ENCODE data around the gene PARD3B.

Gene PARD3B

GRCh38 chr2:204896146-204896545, 350.9 kb downstream of the PARD3B start:
- no peak for DNase-seq (ENCODE audit: low read depth in 2 of 2)

DNA sequence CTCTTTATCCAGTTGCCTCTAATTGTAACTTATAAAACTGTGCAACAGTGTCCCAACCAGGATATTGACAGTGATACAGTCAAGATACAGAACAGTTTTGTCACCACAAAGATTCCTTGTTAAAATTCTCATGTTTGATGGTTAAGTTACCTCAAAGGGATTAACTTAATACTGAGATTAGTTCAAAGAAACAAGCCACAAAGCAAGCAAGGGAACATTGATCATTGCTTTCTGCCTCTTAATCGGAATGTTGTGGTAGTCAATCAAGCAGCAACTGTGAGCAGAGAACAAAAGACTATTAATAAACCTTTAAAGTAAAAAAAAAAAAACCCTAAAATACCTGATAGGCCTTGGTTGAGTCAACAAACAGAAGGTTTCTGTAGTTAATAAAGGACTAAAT, 352.3 kb downstream of the PARD3B start:
- no peak for DNase-seq (ENCODE audit: low read depth in 2 of 2)

DNA sequence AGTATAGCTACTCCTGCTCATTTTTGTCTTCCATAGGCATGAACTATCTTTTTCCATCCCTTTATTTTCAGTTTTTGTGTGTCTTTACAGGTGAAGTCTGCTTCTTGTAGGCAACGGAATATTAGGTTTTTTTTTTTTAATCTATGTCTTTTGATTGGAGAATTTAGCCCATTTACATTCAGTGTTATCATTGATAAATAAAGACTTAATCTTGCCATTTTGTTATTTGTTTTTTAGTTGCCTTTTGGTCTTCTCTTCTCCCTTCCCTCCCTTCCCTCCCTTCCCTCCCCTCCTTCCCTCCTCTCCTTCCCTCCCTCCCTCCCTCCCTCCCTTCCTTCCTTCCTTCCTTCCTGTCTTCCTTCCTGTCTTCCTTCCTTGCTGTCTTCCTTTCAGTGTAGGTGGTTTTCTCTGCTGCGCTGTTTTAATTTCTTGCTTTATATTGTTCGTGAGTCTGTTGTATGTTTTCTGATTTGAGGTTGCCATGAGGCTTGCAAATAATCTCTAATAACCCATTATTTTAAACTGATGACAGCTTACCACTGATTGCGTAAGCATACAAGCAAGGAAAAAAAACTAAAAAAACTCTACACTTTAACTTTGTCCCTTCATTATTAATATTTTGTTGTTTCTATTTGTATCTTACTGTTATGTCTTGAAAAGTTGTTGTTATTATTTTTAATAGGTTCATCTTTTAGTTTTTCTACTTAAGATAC, 353.8 kb downstream of the PARD3B start:
- DNase-seq (ENCODE audit: low read depth in 2 of 2), result no peak

DNA sequence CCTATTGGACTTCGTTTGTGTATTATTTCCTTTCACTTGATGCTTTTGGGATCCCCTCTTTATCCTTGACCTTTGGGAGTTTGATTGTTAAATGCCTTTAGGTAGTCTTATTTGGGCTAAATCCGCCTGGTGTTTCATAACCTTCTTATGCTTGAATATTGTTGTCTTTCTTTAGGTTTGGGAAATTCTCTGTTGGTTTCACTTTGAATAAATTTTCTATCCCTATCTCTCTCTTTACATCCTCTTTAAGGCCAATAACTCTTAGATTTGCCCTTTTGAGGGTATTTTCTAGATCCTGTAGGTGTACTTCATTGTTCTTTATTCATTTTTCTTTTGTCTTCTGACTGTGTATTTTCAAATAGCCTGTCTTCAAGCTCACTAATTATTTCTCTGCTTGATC, 354.7 kb downstream of the PARD3B start:
- no peak for DNase-seq (ENCODE audit: low read depth in 2 of 2)

GRCh38 chr2:204900487-204900886, 355.2 kb downstream of the PARD3B start:
- no peak for DNase-seq (ENCODE audit: low read depth in 2 of 2)

- DNase-seq (ENCODE audit: low read depth in 2 of 2), result no peak
These were observed 355.6 kb downstream of the PARD3B start for GRCh38 chr2:204900910-204901309.

GRCh38 chr2:204901591-204901990, 356.3 kb downstream of the PARD3B start:
- DNase-seq (ENCODE audit: low read depth in 2 of 2), result no peak

- no peak for DNase-seq (ENCODE audit: low read depth in 2 of 2)
These were observed 364.5 kb downstream of the PARD3B start for GRCh38 chr2:204909791-204910190.

DNA sequence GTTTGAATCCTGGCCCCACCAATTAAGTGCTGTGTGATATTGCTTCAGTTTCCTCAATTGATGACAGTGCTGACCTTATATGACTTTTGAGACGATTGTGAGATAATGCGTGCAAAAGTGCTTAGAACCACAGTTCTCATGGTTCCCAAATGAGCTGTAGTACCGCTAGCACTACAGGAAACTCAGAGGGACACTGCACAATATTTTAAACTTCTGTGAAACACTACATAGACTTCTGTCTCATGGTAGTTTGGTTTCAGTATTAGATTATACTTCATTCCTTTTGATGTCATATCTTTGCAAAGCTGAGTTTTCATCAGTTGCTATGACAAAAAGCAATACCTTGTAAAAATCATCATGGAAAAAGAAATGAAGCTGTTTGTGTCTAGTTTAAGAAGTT, 368.0 kb downstream of the PARD3B start:
- DNase-seq (ENCODE audit: low read depth in 2 of 2), result no peak

GRCh38 chr2:204913854-204914464, 368.7 kb downstream of the PARD3B start:
- DNase-seq (ENCODE audit: low read depth in 2 of 2), result no peak

DNA sequence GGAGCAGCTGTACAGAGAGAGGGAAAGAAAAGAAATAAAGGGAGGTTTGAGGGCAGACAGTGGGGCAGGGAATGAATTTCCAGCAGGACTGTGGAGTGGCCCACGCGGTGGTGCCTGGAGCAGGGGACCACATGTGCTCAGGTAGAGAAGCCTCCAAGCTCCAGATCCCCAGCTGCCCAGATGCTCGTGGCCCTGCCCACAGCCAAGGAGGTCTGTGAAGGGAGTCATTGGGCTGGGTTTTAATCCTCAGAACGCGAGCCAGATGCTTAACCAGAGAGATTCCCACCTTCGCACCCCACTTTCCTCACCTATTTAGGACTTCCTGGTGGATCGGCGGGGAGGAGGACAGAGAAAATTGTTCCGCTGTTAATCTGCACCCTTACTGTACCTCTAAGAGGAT, 369.4 kb downstream of the PARD3B start:
- DNase-seq (ENCODE audit: low read depth in 2 of 2), result no peak

GRCh38 chr2:204917089-204917701, 371.9 kb downstream of the PARD3B start:
- DNase-seq (ENCODE audit: low read depth in 2 of 2), result no peak

- DNase-seq (ENCODE audit: low read depth in 2 of 2), result no peak
These were observed 375.5 kb downstream of the PARD3B start for GRCh38 chr2:204920776-204921175.

DNA sequence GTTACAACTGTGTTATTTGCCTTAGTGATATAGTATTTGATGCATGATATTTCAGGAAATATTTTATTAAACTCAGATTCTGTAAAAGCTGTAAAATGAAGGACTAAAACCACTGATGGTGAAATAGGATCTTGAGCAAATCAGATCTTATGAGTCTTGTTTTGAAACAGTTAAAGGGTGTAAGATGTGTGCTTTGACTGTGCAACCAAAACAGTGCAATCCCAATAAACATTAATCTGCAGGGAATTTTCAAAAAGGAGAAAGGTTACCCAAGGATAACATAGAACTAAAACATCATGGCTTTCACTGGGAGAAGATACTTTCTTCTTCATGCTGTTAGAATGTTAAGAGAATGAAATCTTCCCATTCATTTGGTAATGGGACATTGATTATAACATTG, 378.7 kb downstream of the PARD3B start:
- no peak for DNase-seq (ENCODE audit: low read depth in 2 of 2)

DNA sequence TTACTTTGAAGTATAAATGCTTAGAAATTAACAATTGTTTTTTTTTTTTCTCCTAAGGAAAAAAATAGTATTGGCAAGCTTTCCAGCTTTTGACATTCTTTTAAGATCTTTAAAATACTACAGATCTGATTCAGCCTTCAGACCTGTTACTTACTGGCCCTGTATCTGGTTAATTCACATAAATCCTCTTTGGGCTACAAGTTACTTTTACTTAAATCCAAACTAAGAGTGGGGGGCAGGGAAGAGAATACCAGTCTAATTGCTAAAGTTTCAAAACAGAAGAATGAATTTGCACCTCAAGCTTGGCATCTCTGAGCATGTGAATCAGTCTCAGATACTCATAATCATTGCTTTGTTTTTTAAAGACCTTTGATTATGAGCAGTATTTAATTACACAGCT, 386.3 kb downstream of the PARD3B start:
- DNase-seq (ENCODE audit: low read depth in 2 of 2), result no peak

- DNase-seq (ENCODE audit: low read depth in 2 of 2), result no peak
These were observed 388.6 kb downstream of the PARD3B start for GRCh38 chr2:204933735-204934374.

DNA sequence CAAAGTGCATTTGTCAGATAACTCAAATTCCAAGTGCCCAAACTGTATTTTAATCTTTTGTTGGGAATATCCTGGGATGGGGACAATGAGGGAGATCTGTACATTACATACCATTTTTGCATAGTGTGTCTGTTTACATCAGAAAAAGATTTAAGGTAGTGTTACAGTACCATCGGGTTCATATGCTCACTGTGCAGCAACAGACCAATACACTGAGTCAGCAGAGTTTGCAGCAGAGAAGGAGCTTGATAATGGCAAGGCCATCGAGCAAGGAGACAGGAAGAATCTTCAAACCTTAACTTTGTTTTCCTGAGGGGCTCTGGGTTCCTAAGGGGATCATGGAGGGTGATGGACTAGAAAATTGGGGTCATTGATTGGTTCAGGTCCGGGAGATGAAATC, 399.7 kb downstream of the PARD3B start:
- DNase-seq (ENCODE audit: low read depth in 2 of 2), result no peak

- DNase-seq (ENCODE audit: low read depth in 2 of 2), result no peak
These were observed 400.1 kb downstream of the PARD3B start for GRCh38 chr2:204945376-204945775.

DNA sequence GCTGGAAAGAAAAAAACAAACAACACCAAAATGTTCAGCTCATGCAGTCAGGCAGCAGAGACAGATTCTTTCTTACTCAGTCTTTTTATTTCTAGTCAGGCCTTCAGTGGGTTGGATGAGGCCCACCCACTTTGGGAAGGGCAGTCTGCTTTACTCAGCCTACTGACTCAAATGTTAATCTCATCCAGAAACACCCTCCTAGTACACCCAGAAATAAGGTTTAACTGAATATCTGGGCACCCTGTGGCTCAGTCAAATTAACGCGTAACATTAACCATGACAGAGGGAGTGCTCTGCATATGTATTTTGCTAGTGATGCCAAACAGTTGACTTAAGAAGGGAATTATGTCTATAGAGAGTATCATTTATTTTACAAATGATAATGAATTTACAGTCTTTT, 401.6 kb downstream of the PARD3B start:
- no peak for DNase-seq (ENCODE audit: low read depth in 2 of 2)

DNA sequence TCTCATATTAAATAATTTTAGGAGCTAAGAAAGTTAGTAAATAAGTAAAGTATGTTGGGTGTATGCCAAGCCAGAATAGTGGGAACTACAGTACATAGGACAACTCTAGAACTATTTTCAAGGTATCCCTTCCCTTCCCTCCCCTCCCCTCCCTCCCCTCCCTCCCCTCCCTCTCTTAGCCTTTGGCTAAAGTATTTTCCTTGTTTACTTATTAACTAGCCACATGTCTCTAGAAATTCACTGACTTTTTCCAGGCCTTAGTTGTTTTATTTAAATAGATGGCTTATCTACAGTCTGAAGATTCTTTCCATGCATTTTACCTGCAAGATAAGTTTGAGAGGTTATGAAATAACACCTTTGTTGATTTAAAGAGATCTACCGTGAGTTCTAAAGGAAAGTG, 402.1 kb downstream of the PARD3B start:
- DNase-seq (ENCODE audit: low read depth in 2 of 2), result no peak

GRCh38 chr2:204948024-204948763, 402.9 kb downstream of the PARD3B start:
- DNase-seq (ENCODE audit: low read depth in 2 of 2), result no peak

- DNase-seq (ENCODE audit: low read depth in 2 of 2), result no peak
These were observed 403.5 kb downstream of the PARD3B start for GRCh38 chr2:204948822-204949221.

All from stimulated activated CD4-positive, alpha-beta T cell treated with anti-CD3 and anti-CD28 coated beads, Interleukin-12 subunit alpha, Interleukin-12 subunit beta, amount 100 ng/mL, for 24 hours (primary cell).